ENCODE data around the gene CXCR6.

The CXCR6 gene

DNA sequence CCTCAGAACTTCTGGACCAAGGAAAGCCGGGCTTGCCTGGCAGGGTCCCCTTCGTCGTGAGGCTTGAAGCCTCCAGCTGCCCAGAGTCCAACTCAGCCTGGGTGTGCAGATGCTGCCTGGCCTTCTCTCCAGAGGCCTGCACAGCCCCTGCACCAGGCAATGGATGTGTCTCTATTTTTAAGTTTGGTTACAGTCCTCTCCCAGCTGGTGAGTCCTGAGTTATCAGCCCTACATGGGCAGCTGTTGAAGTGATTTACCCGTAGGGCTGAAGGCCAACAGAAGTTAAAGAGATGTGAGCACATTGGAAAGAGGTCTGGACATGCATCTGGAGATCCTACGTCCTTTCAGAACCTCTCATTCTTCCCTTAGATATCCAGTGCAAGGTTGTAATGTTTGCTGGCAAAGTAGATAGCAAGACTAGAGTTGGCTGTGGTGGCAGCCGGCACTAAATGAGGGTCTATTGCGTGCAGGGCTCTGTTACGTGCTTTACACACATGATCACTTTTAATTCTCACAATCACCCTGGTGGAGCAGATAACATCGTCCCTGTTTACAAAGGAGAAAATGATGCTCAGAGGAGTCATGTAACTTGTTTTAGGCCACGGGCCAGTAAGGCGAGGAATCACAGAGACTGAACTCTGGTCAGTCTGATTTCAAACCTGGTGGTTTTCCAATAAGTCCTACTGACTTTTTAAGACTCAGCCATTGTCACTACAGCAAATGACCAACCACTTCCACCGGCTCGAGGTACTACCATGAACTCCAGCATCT lies 42.5 kb downstream of the CXCR6 start:
- Histone ChIP-seq H3K36me3 (ENCODE audit: control insufficient read depth, insufficient read depth, low read length) (peaks cover 28% of the 10 kb centered on the region), H3K4me1 (ENCODE audit: control insufficient read depth, insufficient read depth, low read length) (no peaks in the 10 kb centered on the region), H3K4me3 (ENCODE audit: insufficient read depth, low read depth, low read length) (no peak overlapping the region), H3K27ac (ENCODE audit: insufficient read depth, low read depth, low read length, poor library complexity, severe bottlenecking) (no peak overlapping the region), H3K9me3 (ENCODE audit: control insufficient read depth, low read length) (no peaks in the 10 kb centered on the region), H3K27me3 (ENCODE audit: control insufficient read depth, insufficient read depth, low read length, poor library complexity, severe bottlenecking) (no peaks in the 10 kb centered on the region)
- WGBS, 2 experiments = 95 to 96% methylated on average over 13 of the region's 13 CpGs

DNA sequence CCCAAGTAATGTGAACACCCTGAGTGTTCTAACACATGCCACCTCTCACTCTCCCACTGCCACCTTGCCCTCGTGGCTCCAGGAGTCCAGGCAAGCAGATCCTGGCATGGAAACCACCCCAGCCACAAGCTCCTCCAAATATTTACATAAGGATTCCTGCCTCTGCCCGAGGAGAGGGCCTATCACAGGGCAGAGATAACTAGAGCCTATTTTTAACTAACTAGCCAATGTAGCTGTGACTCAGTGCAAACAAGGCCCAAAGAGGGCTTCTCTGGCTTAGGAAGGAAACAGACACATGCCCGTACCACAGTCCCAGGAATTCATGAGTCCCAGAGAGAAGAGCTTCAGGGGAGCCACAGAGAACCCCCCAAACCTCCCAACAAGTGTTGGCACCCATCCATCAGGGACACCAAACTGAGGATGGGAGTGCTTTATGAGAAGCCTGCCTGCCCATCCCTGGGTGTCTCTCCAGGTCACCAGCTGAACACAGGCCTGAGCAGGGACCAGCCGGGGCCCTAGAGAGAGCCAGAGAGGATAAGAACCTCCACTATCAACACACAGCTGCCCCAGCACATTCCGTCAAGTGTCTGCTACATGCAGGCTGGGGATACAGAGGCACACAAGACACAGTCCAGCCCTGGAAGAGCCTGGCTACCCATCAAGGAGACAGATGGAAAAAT lies 43.2 kb downstream of the CXCR6 start:
- Histone ChIP-seq H3K27ac (ENCODE audit: insufficient read depth, low read depth, low read length, poor library complexity, severe bottlenecking) (no peak overlapping the region), H3K9me3 (ENCODE audit: control insufficient read depth, low read length) (no peaks in the 10 kb centered on the region), H3K27me3 (ENCODE audit: control insufficient read depth, insufficient read depth, low read length, poor library complexity, severe bottlenecking) (no peaks in the 10 kb centered on the region), H3K4me3 (ENCODE audit: insufficient read depth, low read depth, low read length) (no peak overlapping the region), H3K4me1 (ENCODE audit: control insufficient read depth, insufficient read depth, low read length) (no peaks in the 10 kb centered on the region), H3K36me3 (ENCODE audit: control insufficient read depth, insufficient read depth, low read length) (peaks cover 21% of the 10 kb centered on the region)
- WGBS, 2 experiments = 87 to 88% methylated on average over 5 of the region's 5 CpGs

DNA sequence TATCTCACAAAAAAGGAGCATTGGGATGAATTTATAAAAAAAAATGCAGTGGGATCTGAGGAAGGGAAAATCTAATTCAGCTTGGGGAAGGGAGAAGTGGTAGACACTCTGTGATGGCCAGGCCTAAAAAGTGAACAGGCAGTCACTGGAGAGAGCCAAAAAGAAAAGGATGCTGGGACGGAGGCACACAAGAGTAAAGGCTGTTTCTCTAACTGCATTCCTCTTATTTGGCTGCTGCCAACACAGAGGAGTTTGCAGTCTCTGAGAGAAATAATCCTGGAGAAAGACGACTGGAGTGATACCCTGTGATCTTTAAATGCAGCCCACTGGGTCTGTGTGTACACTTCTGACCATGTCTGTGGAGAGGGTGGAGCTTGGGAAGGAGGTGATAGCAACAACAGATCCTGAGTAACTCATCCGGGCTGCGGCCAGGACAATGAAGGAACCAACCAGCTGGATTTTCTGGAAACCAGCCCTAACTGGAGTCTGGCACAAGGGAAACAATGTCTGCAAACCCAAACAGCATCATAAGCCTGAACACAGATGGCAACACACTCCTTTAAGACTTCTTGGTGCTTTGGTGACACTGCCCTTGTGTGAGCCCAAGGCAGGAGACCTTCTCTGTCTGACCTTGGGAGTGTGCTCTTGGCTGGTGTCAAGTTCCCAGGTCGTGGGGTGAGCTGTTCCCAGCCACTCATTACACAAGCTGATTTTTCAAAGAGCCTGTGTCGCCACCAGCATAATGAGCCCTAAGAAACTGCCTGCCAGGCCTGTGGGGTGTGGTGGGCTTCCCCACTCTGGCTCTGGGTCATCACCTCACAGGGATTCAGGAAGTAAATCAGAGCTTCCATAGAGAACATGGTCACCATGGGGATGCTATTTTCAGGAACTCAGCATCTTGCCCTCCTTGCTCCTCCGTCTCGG lies 44.4 kb downstream of the CXCR6 start:
- H3K27ac ChIP-seq (ENCODE audit: insufficient read depth, low read depth, low read length, poor library complexity, severe bottlenecking) = no peak overlapping the region
- no peak overlapping the region for H3K4me3 ChIP-seq (ENCODE audit: insufficient read depth, low read depth, low read length)
- H3K27me3 ChIP-seq (ENCODE audit: control insufficient read depth, insufficient read depth, low read length, poor library complexity, severe bottlenecking) = no peaks in the 10 kb centered on the region
- H3K4me1 ChIP-seq (ENCODE audit: control insufficient read depth, insufficient read depth, low read length) = no peaks in the 10 kb centered on the region
- WGBS, 2 experiments = 87 to 90% methylated on average over 8 of the region's 8 CpGs
- peaks cover 16% of the 10 kb centered on the region for H3K36me3 ChIP-seq (ENCODE audit: control insufficient read depth, insufficient read depth, low read length)
- no peaks in the 10 kb centered on the region for H3K9me3 ChIP-seq (ENCODE audit: control insufficient read depth, low read length)

DNA sequence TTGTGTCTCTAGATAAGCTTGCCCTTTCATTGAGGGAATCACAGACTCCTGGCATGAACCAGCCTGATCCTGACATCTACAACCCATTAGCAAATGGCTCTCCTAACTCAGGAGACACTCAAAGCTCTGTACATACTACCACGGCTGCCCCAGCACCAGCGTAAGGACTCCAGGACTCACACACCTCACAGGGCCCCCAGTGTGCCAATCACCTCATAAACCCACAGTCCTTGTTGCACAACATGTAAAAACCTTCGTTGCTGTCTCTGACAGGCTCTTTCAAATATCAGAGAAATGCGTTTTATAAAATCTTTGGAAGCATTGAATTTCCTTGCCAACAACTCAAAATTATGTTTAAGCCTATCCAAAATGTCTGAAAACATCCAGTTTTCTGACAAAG lies 45.1 kb downstream of the CXCR6 start:
- Histone ChIP-seq H3K9me3 (ENCODE audit: control insufficient read depth, low read length) (no peaks in the 10 kb centered on the region), H3K4me3 (ENCODE audit: insufficient read depth, low read depth, low read length) (no peak overlapping the region), H3K27ac (ENCODE audit: insufficient read depth, low read depth, low read length, poor library complexity, severe bottlenecking) (no peak overlapping the region), H3K27me3 (ENCODE audit: control insufficient read depth, insufficient read depth, low read length, poor library complexity, severe bottlenecking) (no peaks in the 10 kb centered on the region), H3K36me3 (ENCODE audit: control insufficient read depth, insufficient read depth, low read length) (peaks cover 16% of the 10 kb centered on the region), H3K4me1 (ENCODE audit: control insufficient read depth, insufficient read depth, low read length) (no peaks in the 10 kb centered on the region)
- 94 to 95% methylated on average over 4 of the region's 4 CpGs for WGBS, 2 experiments

DNA sequence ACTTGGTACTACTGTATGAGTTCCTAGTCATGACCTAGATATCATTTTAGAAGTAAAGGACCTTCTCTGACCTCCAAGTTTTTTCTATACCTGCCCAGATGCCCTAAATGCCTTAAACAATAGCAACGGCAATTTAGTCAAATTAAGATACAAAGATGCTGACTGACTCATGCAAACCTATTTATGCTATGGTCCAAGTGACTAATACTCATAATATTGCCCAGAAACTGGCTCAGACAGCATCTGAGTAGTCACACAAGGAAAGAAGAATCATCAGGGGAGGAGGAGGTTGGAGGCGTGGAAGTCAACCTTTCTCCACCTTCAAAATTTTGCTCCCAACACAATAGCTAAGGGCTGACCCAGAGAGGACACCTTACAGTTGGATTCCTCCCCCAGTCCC lies 45.5 kb downstream of the CXCR6 start:
- Histone ChIP-seq H3K4me1 (ENCODE audit: control insufficient read depth, insufficient read depth, low read length) (peaks cover under 1% of the 10 kb centered on the region), H3K36me3 (ENCODE audit: control insufficient read depth, insufficient read depth, low read length) (peaks cover 14% of the 10 kb centered on the region), H3K4me3 (ENCODE audit: insufficient read depth, low read depth, low read length) (no peak overlapping the region), H3K27me3 (ENCODE audit: control insufficient read depth, insufficient read depth, low read length, poor library complexity, severe bottlenecking) (no peaks in the 10 kb centered on the region), H3K9me3 (ENCODE audit: control insufficient read depth, low read length) (no peaks in the 10 kb centered on the region), H3K27ac (ENCODE audit: insufficient read depth, low read depth, low read length, poor library complexity, severe bottlenecking) (no peak overlapping the region)
- 82 to 91% methylated on average over 1 to 2 of the region's 2 CpGs for WGBS, 2 experiments

DNA sequence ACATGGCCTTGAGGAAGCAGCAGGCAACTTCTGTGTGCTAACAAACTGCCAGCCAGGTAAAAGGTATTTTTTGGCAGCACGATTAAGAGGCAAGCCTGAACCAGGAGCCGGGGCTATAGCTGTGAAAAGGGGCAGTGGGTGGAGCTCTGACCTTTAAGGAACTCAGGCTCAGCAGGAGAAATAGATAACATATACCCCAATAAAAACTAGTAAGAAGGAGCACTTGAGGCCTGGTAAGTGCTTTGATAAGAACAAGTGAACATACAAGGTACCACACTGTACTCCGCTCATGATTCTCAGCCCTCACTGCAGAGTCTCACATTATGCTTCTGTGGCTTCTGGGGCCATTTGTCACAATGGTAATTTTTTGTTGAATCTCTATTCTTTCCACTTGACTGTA lies 46.9 kb downstream of the CXCR6 start:
- no peaks in the 10 kb centered on the region for H3K9me3 ChIP-seq (ENCODE audit: control insufficient read depth, low read length)
- no peak overlapping the region for H3K27ac ChIP-seq (ENCODE audit: insufficient read depth, low read depth, low read length, poor library complexity, severe bottlenecking)
- peaks cover 3% of the 10 kb centered on the region for H3K4me1 ChIP-seq (ENCODE audit: control insufficient read depth, insufficient read depth, low read length)
- H3K36me3 ChIP-seq (ENCODE audit: control insufficient read depth, insufficient read depth, low read length) = no peaks in the 10 kb centered on the region
- 75 to 78% methylated on average over 3 of the region's 3 CpGs for WGBS, 2 experiments
- H3K27me3 ChIP-seq (ENCODE audit: control insufficient read depth, insufficient read depth, low read length, poor library complexity, severe bottlenecking) = no peaks in the 10 kb centered on the region
- H3K4me3 ChIP-seq (ENCODE audit: insufficient read depth, low read depth, low read length) = no peak overlapping the region

DNA sequence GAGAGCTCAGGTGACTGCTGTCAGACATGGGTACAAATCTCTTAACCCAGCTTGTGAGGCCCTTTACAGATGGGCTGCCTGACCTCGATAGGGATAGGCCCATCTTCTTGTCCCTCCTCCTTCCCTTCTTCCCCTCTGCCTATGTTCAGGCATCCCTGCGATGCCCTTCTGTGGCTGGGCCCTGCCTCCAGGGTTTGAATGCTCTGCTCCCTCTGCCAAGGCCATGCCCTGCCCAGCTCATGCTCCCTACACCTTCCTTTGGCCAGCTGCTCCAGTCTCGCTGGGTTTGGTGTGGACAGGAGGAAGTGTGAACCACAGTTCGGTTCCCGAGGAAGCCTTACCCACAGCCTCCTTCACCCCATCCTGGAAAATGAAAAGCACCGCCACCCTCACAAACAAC lies 48.1 kb downstream of the CXCR6 start:
- 94 to 98% methylated on average over 6 of the region's 6 CpGs for WGBS, 2 experiments
- Histone ChIP-seq H3K36me3 (ENCODE audit: control insufficient read depth, insufficient read depth, low read length) (no peaks in the 10 kb centered on the region), H3K27me3 (ENCODE audit: control insufficient read depth, insufficient read depth, low read length, poor library complexity, severe bottlenecking) (no peaks in the 10 kb centered on the region), H3K4me1 (ENCODE audit: control insufficient read depth, insufficient read depth, low read length) (peaks cover 3% of the 10 kb centered on the region), H3K27ac (ENCODE audit: insufficient read depth, low read depth, low read length, poor library complexity, severe bottlenecking) (no peak overlapping the region), H3K4me3 (ENCODE audit: insufficient read depth, low read depth, low read length) (no peak overlapping the region), H3K9me3 (ENCODE audit: control insufficient read depth, low read length) (no peaks in the 10 kb centered on the region)

DNA sequence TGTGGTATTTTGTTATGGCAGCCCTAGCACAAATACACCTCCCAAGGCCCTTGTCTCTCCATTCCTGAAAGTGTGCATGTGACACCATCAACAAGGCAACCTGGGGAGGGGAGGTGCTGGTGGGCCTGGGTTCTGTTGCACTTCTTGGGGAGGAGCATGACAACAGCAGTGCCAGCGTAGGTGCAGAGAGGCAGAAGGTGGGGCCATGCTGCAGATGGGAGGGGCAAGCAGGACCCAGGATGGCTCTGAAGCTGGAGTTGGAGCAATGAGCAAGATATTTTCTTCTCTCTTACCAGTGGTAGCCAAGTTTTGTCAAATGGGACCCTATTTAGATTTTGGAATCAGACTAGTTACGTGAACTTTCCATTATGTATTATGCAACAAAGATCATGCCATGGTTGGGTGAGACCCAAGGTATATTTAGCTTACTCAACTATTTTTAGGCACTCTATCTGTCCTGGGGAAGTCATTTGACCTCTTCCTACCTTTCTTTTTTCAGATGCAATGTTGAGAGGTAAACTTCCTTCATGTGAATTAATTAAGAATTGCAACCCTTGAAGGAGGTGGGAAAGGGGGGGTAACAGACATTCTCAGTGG lies 49.0 kb downstream of the CXCR6 start:
- H3K36me3 ChIP-seq (ENCODE audit: control insufficient read depth, insufficient read depth, low read length) = no peaks in the 10 kb centered on the region
- no peak overlapping the region for H3K4me3 ChIP-seq (ENCODE audit: insufficient read depth, low read depth, low read length)
- WGBS, 2 experiments = 84 to 88% methylated on average over 2 of the region's 2 CpGs
- peaks cover 3% of the 10 kb centered on the region for H3K4me1 ChIP-seq (ENCODE audit: control insufficient read depth, insufficient read depth, low read length)
- no peak overlapping the region for H3K27ac ChIP-seq (ENCODE audit: insufficient read depth, low read depth, low read length, poor library complexity, severe bottlenecking)
- H3K27me3 ChIP-seq (ENCODE audit: control insufficient read depth, insufficient read depth, low read length, poor library complexity, severe bottlenecking) = peaks cover 4% of the 10 kb centered on the region
- no peaks in the 10 kb centered on the region for H3K9me3 ChIP-seq (ENCODE audit: control insufficient read depth, low read length)

DNA sequence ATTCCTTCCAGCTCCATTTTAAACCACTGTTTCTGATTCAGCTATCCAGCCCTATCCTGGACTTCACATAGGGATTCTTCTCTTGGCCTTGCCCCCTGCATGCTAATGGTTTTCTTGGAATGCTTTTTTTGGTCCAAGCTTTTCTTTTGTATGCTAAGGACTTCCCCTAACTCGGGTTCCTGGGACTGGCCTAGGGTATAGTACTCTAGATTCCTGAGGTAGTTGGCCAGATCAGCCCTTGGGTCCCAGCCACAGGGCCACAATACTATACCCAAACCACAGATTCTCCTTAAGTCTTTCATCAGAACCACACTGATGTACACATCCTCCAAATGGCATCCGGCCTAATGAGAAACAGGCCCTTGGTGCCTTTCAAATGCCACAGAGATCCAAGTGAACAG lies 49.6 kb downstream of the CXCR6 start:
- 64 to 67% methylated on average over 2 of the region's 2 CpGs for WGBS, 2 experiments
- H3K4me3 ChIP-seq (ENCODE audit: insufficient read depth, low read depth, low read length) = no peak overlapping the region
- peaks cover 4% of the 10 kb centered on the region for H3K27me3 ChIP-seq (ENCODE audit: control insufficient read depth, insufficient read depth, low read length, poor library complexity, severe bottlenecking)
- no peak overlapping the region for H3K27ac ChIP-seq (ENCODE audit: insufficient read depth, low read depth, low read length, poor library complexity, severe bottlenecking)
- H3K36me3 ChIP-seq (ENCODE audit: control insufficient read depth, insufficient read depth, low read length) = no peaks in the 10 kb centered on the region
- H3K9me3 ChIP-seq (ENCODE audit: control insufficient read depth, low read length) = no peaks in the 10 kb centered on the region
- H3K4me1 ChIP-seq (ENCODE audit: control insufficient read depth, insufficient read depth, low read length) = peaks cover 3% of the 10 kb centered on the region
